Ishikawa (cell line): ENCODE results near the gene LRIF1.

Source experiments
- CEBPB ChIP-seq: IDR thresholded peaks from 2 replicates; pipeline ENCODE4 v1.6.1; 2012
- CREB1 ChIP-seq: IDR thresholded peaks from 2 replicates; pipeline ENCODE4 v1.6.1; 2012; ENCODE audit warnings: low read depth
- EGR1 ChIP-seq: IDR thresholded peaks from 2 replicates; pipeline ENCODE4 v1.6.1; 2012
- EP300 ChIP-seq: IDR thresholded peaks from 2 replicates; pipeline ENCODE4 v1.6.1; 2012; ENCODE audit warnings: borderline replicate concordance
- FOXM1 ChIP-seq: IDR thresholded peaks from 2 replicates; pipeline ENCODE4 v1.6.1; 2012; ENCODE audit warnings: low read depth, borderline replicate concordance
- MAX ChIP-seq: IDR thresholded peaks from 2 replicates; pipeline ENCODE4 v1.6.1; 2012
- NFIC ChIP-seq: IDR thresholded peaks from 2 replicates; pipeline ENCODE4 v1.6.1; 2012
- RAD21 ChIP-seq: IDR thresholded peaks from 2 replicates; pipeline ENCODE4 v1.6.1; 2012; ENCODE audit warnings: low read depth
- REST ChIP-seq: IDR thresholded peaks from 2 replicates; pipeline ENCODE4 v1.6.1; 2012; ENCODE audit warnings: low read depth, mild to moderate bottlenecking
- TAF1 ChIP-seq: IDR thresholded peaks from 2 replicates; pipeline ENCODE4 v1.6.1; 2012; ENCODE audit warnings: low read depth, mild to moderate bottlenecking
- TCF12 ChIP-seq: IDR thresholded peaks from 2 replicates; pipeline ENCODE4 v1.6.1; 2012; ENCODE audit warnings: low read depth
- TEAD4 ChIP-seq: IDR thresholded peaks from 2 replicates; pipeline ENCODE4 v1.6.1; 2012
- USF1 ChIP-seq: IDR thresholded peaks from 2 replicates; pipeline ENCODE4 v1.6.1; 2012
- YY1 ChIP-seq: IDR thresholded peaks from 2 replicates; pipeline ENCODE4 v1.6.1; 2012; ENCODE audit warnings: low read depth
- ZBTB7A ChIP-seq: IDR thresholded peaks from 2 replicates; pipeline ENCODE4 v1.6.1; 2012; ENCODE audit warnings: low read depth

Gene LRIF1

GRCh38 chr1:110912784-110913183, 50.9 kb downstream of the LRIF1 start:
- TF ChIP-seq USF1 (no peak), EGR1 (no peak), RAD21 (no peak), EP300 (no peak), TCF12 (no peak), MAX (no peak), CEBPB (no peak), CREB1 (no peak), TAF1 (no peak), ZBTB7A (no peak), TEAD4 (no peak), NFIC (no peak), YY1 (no peak)

- TF ChIP-seq EP300: no peak
- no peak for TF ChIP-seq CREB1
- no peak for TF ChIP-seq FOXM1
- TF ChIP-seq RAD21: no peak
- TF ChIP-seq TEAD4: no peak
- no peak for TF ChIP-seq NFIC
- TF ChIP-seq YY1: no peak
- no peak for TF ChIP-seq ZBTB7A
- TF ChIP-seq REST: no peak
- TF ChIP-seq TAF1: no peak
- no peak for TF ChIP-seq MAX
Measured at GRCh38 chr1:110903853-110904500, 59.7 kb downstream of the LRIF1 start.

GRCh38 chr1:110902820-110903463, 60.8 kb downstream of the LRIF1 start:
- TF ChIP-seq EGR1 (no peak), TAF1 (no peak), CEBPB (no peak), ZBTB7A (no peak), REST (no peak), NFIC (no peak), USF1 (no peak)

- no peak for TF ChIP-seq REST
- no peak for TF ChIP-seq NFIC
- TF ChIP-seq FOXM1: no peak
- no peak for TF ChIP-seq CEBPB
- no peak for TF ChIP-seq TEAD4
- no peak for TF ChIP-seq ZBTB7A
- TF ChIP-seq EP300: no peak
- no peak for TF ChIP-seq YY1
- TF ChIP-seq CREB1: no peak
- no peak for TF ChIP-seq USF1
Measured at GRCh38 chr1:110899458-110899843, 64.3 kb downstream of the LRIF1 start.
